Stimulated activated naive CD4-positive, alpha-beta T cell (primary cell): ENCODE measurements around the gene SPATA13.

ENCODE experiments used
- DNase-seq, 6 experiments: peaks; one replicate each; lab custom pipeline; 2025; lab: John Stamatoyannopoulos, UW

The SPATA13 gene

GRCh38 chr13:24223341-24224231 lies 63.1 kb downstream of the SPATA13 start:
- no peak for DNase-seq

- no peak for DNase-seq
Measured at GRCh38 chr13:24224232-24224680, 63.7 kb downstream of the SPATA13 start.

GRCh38 chr13:24225062-24225461 lies 64.5 kb downstream of the SPATA13 start:
- DNase-seq = no peak

- no peak for DNase-seq
Measured at GRCh38 chr13:24225930-24226329, 65.4 kb downstream of the SPATA13 start.

DNA sequence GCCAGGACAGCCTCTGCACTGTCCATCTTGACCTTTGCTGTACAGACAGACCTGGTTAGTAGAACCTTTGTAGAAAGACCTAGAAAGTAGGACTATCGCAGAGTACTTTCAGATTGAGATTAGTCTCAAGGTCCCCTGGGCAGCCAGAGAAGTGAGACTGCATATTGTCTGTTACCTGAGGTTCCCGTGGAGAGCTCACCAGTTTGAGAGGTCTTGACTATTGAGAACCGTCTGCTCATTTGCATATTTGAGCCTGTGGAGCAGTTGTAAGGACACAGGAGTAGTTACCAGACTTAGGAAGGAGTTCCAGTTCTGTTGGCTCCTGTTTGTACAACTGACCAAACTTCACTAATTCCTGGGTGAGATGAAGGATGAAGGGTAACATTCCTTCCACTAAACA lies 66.2 kb downstream of the SPATA13 start:
- no peak for DNase-seq

DNA sequence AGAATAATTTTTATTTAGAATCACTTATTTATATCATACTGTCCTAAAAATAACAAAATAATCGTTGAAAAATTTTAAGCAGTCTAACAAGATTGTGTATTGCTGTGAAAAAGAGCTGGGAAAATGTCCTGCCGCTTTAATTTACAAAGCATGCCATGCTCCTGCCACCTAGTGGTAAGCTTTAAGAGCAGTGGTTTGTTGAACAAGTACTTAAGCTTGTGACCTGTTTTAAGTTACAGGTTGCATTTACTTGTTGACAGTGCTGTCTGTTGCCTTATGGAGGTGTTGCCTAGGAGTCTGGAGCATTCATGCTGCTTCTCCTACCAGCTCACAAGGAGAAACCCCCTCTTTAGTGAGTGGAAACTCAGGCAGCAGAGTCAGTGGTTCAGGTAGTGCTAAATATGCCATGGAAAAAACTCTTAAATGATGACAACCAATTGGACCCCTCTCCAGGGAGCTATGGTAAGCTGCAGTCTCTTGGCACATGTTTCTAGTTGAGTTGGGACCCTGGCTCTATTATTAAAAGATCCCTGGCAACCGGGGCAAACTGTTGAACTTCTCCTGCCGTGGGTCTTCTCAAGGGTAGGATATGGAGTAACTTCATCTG lies 68.4 kb downstream of the SPATA13 start:
- peak in 4 of 6 experiments; percentile 11 to 50 (median 36) for DNase-seq

- DNase-seq = no peak
Measured at GRCh38 chr13:24230428-24231072, 70.0 kb downstream of the SPATA13 start.

GRCh38 chr13:24231377-24231776 lies 70.9 kb downstream of the SPATA13 start:
- DNase-seq = no peak

DNA sequence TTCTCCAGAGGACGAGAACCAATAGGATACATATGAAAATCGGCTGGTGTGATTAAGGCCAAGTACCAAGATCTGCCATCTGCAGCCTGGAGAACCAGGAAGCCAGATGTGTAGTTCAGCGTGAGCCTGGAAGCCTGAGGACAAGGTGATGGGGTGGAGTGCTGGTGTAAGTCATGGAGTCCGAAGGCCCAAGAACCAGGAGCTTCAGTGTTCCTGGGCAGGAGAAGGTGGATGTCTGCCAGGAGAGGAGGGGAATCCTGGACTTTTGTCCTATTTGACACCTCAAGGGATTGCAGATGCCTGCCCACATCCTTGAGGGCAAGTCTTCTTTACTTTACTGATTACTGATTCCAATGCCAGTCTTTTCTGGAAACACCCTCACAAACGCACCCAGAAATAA lies 71.5 kb downstream of the SPATA13 start:
- no peak for DNase-seq

DNA sequence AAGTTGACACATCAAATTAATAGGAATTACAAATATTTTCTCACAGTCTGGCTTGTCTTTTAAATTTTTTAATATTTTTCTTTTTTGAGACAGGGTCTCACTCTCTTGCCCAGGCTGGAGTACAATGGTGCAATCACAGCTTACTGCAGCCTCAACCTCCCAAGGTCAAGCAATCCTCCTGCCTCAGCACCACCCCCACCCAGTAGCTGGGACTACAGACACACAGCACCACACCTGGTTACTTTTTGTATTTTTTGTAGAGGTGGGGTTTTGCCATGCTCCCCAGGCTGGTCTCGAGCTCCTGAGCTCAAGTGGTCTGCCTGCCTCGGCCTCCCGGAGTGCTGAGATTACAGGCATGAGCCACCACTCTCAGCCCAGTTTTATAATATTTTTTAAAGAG lies 72.0 kb downstream of the SPATA13 start:
- DNase-seq = no peak

- no peak for DNase-seq
Measured at GRCh38 chr13:24233351-24233901, 72.9 kb downstream of the SPATA13 start.

DNA sequence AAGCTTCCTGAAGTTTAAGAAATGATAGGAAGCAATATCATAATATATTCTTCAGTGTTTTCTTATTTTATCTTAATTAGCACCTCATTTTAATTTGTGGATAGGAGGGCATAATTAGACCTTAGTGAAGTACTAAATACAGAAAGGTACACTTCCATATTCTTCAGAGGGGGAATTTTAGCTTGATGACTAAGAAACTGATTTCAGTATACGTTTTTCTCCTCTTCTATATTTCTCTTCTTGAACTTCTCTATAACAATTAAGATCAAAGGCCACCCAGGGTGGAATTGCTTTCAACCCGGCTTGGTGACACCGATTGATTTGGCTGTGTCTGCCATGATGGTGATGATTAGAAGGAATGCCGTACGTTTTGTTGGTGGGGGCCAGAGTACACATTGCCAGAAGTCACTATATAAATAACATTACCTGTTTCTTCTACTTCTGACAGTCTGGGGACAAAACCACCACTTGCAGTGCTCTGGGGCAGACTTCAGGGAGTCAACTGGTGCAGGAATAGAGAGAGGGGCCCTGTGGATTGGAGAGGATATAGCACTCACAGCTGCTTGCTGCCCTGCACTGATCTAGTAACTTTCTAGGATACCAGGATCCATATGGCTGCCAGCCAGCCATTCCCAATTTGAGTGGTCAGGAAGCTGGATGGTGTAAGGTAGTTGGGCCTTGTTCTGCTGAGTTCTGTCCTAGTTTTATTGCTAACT lies 73.8 kb downstream of the SPATA13 start:
- DNase-seq = no peak

DNA sequence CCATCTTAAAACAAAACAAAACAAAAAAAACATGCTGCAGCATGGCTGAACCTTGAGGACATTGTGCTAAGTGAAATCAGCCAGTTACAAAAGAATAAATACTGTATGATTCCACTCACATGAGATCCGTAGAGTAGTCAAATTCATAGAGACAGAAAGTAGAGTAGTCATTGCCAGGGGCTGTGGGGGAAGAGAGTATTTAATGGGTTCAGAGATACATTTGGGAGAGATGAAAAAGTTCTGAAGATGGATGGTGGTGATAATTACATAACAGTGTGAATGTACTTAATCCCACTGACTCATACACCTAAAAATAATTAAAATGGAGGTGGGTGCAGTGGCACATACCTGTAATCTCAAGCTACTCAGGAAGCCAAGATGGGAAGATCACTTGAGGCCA lies 76.8 kb downstream of the SPATA13 start:
- no peak for DNase-seq

DNA sequence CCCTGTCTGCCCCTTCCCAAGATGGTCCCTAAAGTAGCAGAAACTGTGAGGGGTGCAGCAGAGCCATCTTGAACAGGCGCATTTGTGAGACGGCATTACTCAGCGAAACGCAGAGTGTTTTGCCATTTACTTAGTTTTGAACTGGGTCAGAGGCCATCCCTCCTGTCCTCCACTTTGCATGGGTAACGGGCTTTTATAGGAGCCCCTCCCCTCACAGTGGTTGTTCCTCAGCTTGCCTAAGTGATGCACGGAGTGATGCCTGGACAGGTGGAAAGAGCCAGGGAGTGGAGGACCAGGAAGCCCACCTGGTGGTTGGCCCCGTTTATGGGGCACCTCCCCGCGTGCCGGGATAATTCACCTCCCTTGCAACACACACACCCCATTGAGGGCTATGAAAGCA lies 80.8 kb downstream of the SPATA13 start:
- no peak for DNase-seq

GRCh38 chr13:24242100-24242499 lies 81.6 kb downstream of the SPATA13 start:
- DNase-seq = no peak

- no peak for DNase-seq
Measured at GRCh38 chr13:24243302-24243701, 82.8 kb downstream of the SPATA13 start.

GRCh38 chr13:24244802-24245201 lies 84.3 kb downstream of the SPATA13 start:
- DNase-seq = no peak

- DNase-seq = no peak
Measured at GRCh38 chr13:24247016-24247415, 86.5 kb downstream of the SPATA13 start.

GRCh38 chr13:24249624-24250023 lies 89.1 kb downstream of the SPATA13 start:
- no peak for DNase-seq

DNA sequence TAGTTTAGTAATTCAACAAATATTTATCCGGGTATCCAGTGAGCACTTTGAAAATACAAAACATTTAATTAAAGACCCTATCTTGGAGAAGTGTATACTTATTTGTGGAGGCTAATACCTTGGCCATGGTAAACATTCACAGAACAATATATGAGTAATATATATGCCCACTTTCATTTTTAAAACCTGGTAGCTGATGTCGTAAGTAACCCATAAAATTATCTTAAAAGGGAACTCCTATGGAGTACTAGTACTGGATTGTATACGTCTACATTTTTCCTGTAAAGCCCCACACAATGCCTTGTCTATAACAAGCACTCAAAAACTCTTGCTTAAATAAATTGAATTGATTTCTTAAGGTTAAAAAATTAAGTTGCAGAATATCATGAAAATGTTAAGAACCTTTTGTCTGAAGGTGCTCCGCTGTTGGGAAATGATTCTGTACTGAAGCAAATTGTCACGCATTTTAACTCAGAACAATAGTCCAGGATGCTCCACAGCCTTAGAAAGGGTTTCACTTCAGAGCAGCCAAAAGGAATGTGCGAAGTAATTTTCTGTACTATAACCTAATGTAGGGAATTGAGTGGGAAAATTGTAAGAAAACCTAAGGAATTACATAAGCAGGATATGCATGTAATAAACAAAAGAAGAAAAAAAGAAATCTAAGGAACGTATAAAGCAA lies 90.0 kb downstream of the SPATA13 start:
- no peak for DNase-seq

- peak; percentile 66 to 90 (median 86) for DNase-seq
Measured at GRCh38 chr13:24251525-24251924, 91.0 kb downstream of the SPATA13 start.
